NT2/D1 (cell line): ENCODE measurements around the gene MEG3.
"Not testable (repeated sequence)": the region's sequence is repeated elsewhere in the genome, so short reads cannot be mapped to it uniquely, and the experiment has no call there.

Experiments used
- DNase-seq: peaks from one replicate; pipeline ENCODE4 v3.0.0-alpha.2; 2011; ENCODE audit warnings: low read depth, low spot score
- H3K27me3 ChIP-seq: 2 replicates; pipeline ENCODE4 v1.6.0; 2011; ENCODE audit warnings: mild to moderate bottlenecking; ENCODE audit not compliant: insufficient read length, insufficient read depth
- H3K36me3 ChIP-seq: 2 replicates; pipeline ENCODE4 v1.6.1; 2011; ENCODE audit warnings: mild to moderate bottlenecking, low read length, mixed read lengths; ENCODE audit not compliant: insufficient read depth, insufficient read length
- H3K4me1 ChIP-seq: 2 replicates; pipeline ENCODE4 v1.5.1; 2011; ENCODE audit not compliant: insufficient read depth, insufficient read length
- H3K4me3 ChIP-seq: 2 replicates; pipeline ENCODE4 v1.5.1; 2011; ENCODE audit warnings: low read depth; ENCODE audit not compliant: insufficient read length
- H3K9ac ChIP-seq: 2 replicates; pipeline ENCODE4 v1.6.0; 2011; ENCODE audit warnings: low read depth; ENCODE audit not compliant: insufficient read length
- H3K9me3 ChIP-seq: 2 replicates; pipeline ENCODE4 v1.5.1; 2011; ENCODE audit warnings: mild to moderate bottlenecking, low read length; ENCODE audit not compliant: insufficient read depth
- SUZ12 ChIP-seq: IDR thresholded peaks from 2 replicates; pipeline ENCODE4 v1.6.1; 2011; ENCODE audit not compliant: insufficient read length, insufficient read depth; ENCODE audit errors: extremely low read depth
- YY1 ChIP-seq: IDR thresholded peaks from 2 replicates; pipeline ENCODE4 v1.6.1; 2011; ENCODE audit not compliant: insufficient read length, insufficient read depth
- ZNF274 ChIP-seq: IDR thresholded peaks from 2 replicates; pipeline ENCODE4 v1.6.1; 2011; ENCODE audit warnings: mild to moderate bottlenecking, low read depth, low read length

MEG3 gene

DNA sequence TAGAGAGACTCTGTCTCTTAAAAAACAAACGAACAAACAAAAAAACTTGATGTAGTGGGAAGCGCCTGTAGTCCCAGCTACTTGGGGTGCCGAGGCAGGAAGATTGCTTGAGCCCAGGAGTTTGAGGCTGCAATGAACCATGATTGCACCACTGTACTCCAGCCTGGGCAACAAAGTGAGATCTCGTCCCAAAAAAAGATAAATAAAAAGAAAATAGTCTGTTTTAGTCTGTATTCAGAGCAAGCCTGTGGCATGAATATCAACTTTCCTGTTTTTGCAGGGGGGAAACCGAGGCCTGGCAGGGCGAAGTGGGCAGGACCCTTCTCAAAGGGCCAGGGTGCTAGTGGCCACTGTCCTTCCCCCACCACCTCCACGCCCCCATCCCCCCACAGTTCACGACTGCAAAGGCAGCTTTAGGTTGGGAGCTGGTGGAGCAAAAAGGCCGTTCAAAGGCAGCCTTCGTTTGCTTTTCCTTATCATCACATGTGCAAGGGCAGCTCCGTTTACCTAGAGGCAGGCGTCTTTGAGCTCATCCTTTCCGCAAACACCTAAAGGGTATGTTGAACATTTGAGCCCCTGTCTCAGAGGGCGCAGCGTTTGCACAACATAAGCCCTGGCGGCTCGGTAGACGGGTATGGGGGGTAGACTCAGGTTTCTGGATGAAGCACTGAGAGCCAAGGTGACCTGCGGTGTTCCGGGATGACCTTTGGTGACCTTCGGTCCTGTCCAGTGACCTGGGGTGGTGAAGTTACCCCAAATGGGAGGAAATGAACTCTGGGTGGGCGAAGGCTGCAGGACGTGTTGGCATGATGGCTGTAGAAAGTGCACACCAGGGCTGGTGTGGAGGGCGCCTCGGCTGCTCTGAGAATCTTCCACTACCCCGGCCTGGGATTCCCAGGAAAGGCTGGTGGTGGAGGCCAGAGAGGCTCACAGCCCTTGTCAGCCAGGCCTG lies 8.7 kb upstream of the MEG3 start:
- no peaks in the 10 kb centered on the region for H3K4me1 ChIP-seq
- DNase-seq = no peak
- no peaks in the 10 kb centered on the region for H3K27me3 ChIP-seq
- H3K36me3 ChIP-seq = no peaks in the 10 kb centered on the region
- TF ChIP-seq SUZ12 = no peak
- TF ChIP-seq YY1 = no peak
- TF ChIP-seq ZNF274 = no peak
- H3K4me3 ChIP-seq = no peak overlapping the region
- no peak overlapping the region for H3K9ac ChIP-seq
- 0 out of 2 replicates have a peak, but pooled peaks cover 1% of the 10 kb centered on the region for H3K9me3 ChIP-seq

GRCh38 chr14:100818221-100818699 lies 7.7 kb upstream of the MEG3 start:
- TF ChIP-seq ZNF274 (no peak), YY1 (no peak), SUZ12 (no peak)
- no peak overlapping the region for H3K4me3 ChIP-seq
- no peaks in the 10 kb centered on the region for H3K36me3 ChIP-seq
- H3K9me3 ChIP-seq = no peaks in the 10 kb centered on the region
- H3K9ac ChIP-seq = no peak overlapping the region
- H3K27me3 ChIP-seq = no peaks in the 10 kb centered on the region
- no peaks in the 10 kb centered on the region for H3K4me1 ChIP-seq
- DNase-seq = no peak

GRCh38 chr14:100818923-100819322 lies 7.0 kb upstream of the MEG3 start:
- H3K4me1 ChIP-seq, DNase-seq: not testable (repeated sequence)

DNA sequence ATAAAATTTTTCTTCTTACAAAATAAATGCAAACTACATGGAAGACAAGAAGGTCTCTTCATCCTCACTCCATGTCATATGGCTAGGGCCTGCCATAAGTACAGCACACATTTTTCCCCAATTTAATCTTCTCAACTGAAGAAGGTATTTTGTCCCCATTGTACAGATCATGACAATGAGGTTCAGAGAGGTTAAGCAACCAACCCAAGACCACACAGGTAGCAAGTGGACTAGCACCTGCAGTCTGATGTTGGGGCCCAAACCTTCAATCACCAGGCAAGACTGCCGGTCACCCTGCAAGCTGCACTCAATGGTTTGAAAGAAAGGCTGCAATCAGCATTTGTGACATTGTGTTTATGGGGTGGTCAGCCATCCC lies 6.5 kb upstream of the MEG3 start:
- H3K27me3 ChIP-seq = no peaks in the 10 kb centered on the region
- H3K4me3 ChIP-seq = no peak overlapping the region
- no peaks in the 10 kb centered on the region for H3K36me3 ChIP-seq
- DNase-seq = no peak
- TF ChIP-seq ZNF274 (no peak), SUZ12 (no peak), YY1 (no peak)
- H3K9me3 ChIP-seq = no peaks in the 10 kb centered on the region
- no peak overlapping the region for H3K9ac ChIP-seq
- H3K4me1 ChIP-seq = peaks cover 2% of the 10 kb centered on the region

More at GRCh38 chr14:100818923-100819322, 7.0 kb upstream of the MEG3 start:
- not testable (repeated sequence) for H3K36me3 ChIP-seq, H3K27me3 ChIP-seq, H3K9ac ChIP-seq, H3K9me3 ChIP-seq, H3K4me3 ChIP-seq

DNA sequence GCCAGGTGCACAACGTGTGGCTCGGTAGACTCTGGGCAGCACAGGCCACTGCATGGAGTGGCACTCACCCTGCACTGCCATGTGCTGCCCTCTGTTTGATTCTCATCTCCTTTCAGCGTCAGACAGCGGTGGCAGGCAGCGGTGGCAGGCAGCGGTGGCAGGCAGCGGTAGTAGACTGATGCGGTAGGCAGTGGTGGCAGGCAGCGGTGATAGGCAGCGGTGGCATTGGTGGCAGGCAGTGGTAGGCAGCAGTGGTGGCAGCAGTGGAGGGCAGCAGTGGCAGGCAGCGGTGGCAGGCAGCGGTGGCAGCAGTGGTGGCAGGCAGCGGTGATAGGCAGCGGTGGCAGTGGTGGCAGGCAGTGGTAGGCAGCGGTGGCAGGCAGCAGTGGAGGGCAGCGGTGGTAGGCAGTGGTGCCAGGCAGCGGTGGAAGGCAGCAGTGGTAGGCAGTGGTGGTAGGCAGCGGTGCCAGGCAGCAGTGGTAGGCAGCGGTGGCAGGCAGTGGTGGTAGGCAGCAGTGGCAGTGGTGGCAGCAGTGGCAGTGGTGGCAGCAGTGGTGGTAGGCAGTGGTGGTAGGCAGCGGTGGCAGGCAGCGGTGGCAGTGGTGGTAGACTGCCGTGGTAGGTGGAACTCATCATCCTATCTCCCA lies 6.0 kb upstream of the MEG3 start:
- H3K4me3 ChIP-seq = no peak overlapping the region
- TF ChIP-seq SUZ12 (no peak), ZNF274 (no peak), YY1 (no peak)
- H3K4me1 ChIP-seq = peaks cover 2% of the 10 kb centered on the region
- no peaks in the 10 kb centered on the region for H3K27me3 ChIP-seq
- no peak overlapping the region for H3K9ac ChIP-seq
- H3K36me3 ChIP-seq = no peaks in the 10 kb centered on the region
- H3K9me3 ChIP-seq = no peaks in the 10 kb centered on the region
- DNase-seq = no peak

DNA sequence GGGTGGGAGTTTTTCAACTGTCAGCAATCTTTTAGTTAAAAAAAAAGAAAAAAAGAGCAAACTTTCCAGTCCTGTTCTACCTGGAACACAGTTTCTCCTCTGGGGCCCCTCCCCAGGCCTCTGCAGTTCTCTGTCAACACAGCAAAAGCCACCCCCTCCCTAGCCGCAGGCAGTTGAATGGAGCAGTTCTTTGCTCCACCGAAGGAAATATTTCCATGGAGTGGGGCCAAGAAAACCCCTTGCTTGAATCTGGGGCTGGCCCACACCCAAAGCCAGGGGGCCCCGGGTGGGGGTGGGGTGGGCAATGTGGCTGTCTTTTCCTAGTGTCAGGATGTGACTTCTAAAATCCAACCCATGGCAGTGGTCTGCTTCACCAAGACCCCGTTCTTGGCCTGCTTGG lies 5.0 kb upstream of the MEG3 start:
- H3K36me3 ChIP-seq = no peaks in the 10 kb centered on the region
- H3K27me3 ChIP-seq = no peaks in the 10 kb centered on the region
- TF ChIP-seq ZNF274 (no peak), SUZ12 (no peak), YY1 (no peak)
- no peak overlapping the region for H3K4me3 ChIP-seq
- peaks cover 2% of the 10 kb centered on the region for H3K4me1 ChIP-seq
- no peak overlapping the region for H3K9ac ChIP-seq
- DNase-seq = no peak
- no peaks in the 10 kb centered on the region for H3K9me3 ChIP-seq

DNA sequence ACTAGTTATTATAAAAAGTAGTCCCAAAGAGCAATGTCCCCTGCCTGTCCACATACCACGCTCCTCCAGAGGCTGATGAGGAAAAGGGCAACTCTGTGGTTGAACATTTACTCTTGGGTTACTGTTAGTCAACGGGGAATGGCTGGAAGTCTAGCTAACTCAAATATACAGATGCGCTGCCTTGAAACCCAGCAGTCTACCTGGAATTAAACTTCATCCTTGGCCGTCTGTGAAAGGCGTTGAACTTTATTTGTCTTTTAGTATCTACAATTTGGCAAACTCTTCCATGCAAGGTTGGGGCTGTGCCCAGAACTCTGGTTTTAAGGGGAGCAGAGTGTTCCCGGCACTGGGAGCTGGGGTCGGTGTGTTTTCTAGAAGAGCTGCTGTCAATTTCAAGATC lies 3.9 kb upstream of the MEG3 start:
- Histone ChIP-seq H3K4me1 (peaks cover 2% of the 10 kb centered on the region), H3K9ac (no peak overlapping the region), H3K4me3 (no peak overlapping the region), H3K27me3 (no peaks in the 10 kb centered on the region), H3K9me3 (no peaks in the 10 kb centered on the region; the same call in 1 of the 2 replicates), H3K36me3 (no peaks in the 10 kb centered on the region)
- TF ChIP-seq YY1 = no peak
- TF ChIP-seq ZNF274 = no peak
- TF ChIP-seq SUZ12 = no peak
- DNase-seq = no peak
